Activated T-helper 9 cell treated with anti-CD3 and anti-CD28 coated beads, Interleukin-2, amount 50 U/mL, for 16 hours (primary cell): ENCODE results near the gene FTO.

Experiments used
- DNase-seq: peaks from one replicate; pipeline ENCODE4 v3.0.0-alpha.2; 2020; ENCODE audit warnings: low read depth

FTO gene

GRCh38 chr16:54055864-54056263 is 351.9 kb downstream of the FTO start:
- no peak for DNase-seq

- DNase-seq = no peak
Observed at GRCh38 chr16:54056921-54057320, 353.0 kb downstream of the FTO start.

GRCh38 chr16:54059319-54059718 is 355.4 kb downstream of the FTO start:
- DNase-seq = no peak

GRCh38 chr16:54060599-54061421 is 356.9 kb downstream of the FTO start:
- no peak for DNase-seq

- no peak for DNase-seq
Observed at GRCh38 chr16:54061454-54061853, 357.5 kb downstream of the FTO start.

GRCh38 chr16:54062361-54063278 is 358.7 kb downstream of the FTO start:
- no peak for DNase-seq

- DNase-seq = no peak
Observed at GRCh38 chr16:54063279-54063773, 359.4 kb downstream of the FTO start.

GRCh38 chr16:54066451-54067105 is 362.6 kb downstream of the FTO start:
- DNase-seq = no peak

GRCh38 chr16:54067322-54068065 is 363.5 kb downstream of the FTO start:
- DNase-seq = no peak

- DNase-seq = no peak
Observed at GRCh38 chr16:54068212-54068611, 364.3 kb downstream of the FTO start.

- DNase-seq = no peak
Observed at GRCh38 chr16:54069601-54070239, 365.8 kb downstream of the FTO start.

GRCh38 chr16:54070789-54071343 is 366.9 kb downstream of the FTO start:
- DNase-seq = no peak

- no peak for DNase-seq
Observed at GRCh38 chr16:54071514-54071913, 367.6 kb downstream of the FTO start.

GRCh38 chr16:54072237-54072636 is 368.3 kb downstream of the FTO start:
- no peak for DNase-seq

GRCh38 chr16:54073356-54073755 is 369.4 kb downstream of the FTO start:
- DNase-seq = no peak

- no peak for DNase-seq
Observed at GRCh38 chr16:54075446-54075845, 371.5 kb downstream of the FTO start.

GRCh38 chr16:54076006-54076504 is 372.1 kb downstream of the FTO start:
- no peak for DNase-seq

- no peak for DNase-seq
Observed at GRCh38 chr16:54077050-54077821, 373.3 kb downstream of the FTO start.

- DNase-seq = no peak
Observed at GRCh38 chr16:54080524-54081008, 376.6 kb downstream of the FTO start.

- DNase-seq = no peak
Observed at GRCh38 chr16:54086791-54087190, 382.8 kb downstream of the FTO start.
